Stimulated activated CD4-positive, alpha-beta T cell treated with anti-CD3 and anti-CD28 coated beads, TNF-alpha, amount 100 ng/mL, for 24 hours (primary cell): ENCODE data around the gene CNDP1.
"Not testable (repeated sequence)": the region's sequence is repeated elsewhere in the genome, so short reads cannot be mapped to it uniquely, and the experiment has no call there.

Source experiments
- DNase-seq, 3 experiments: peaks; one replicate each; pipeline ENCODE4 v3.0.0-alpha.2; 2020; ENCODE audit warnings: low read depth in 3 of 3

The CNDP1 gene

DNA sequence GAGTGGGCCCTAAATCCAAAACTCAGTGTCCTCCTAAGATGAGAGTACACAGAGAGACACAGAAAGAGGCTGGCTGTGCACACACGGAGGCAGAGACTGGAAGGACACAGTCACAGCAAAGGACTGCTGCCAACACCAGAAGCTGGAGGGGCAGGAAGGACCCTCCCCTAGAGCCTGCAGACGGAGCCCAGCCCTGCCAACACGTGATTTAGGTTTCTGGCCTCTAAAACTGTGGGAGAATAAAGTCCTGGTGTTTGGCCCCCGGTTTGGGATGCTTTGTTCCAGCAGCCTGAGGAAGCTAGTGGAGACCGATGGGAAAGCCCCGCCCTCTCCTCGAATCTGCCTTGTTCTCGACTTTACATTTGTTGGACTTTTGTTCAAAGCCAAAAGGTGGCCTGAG is 10.6 kb downstream of the CNDP1 start:
- no peak for DNase-seq

DNA sequence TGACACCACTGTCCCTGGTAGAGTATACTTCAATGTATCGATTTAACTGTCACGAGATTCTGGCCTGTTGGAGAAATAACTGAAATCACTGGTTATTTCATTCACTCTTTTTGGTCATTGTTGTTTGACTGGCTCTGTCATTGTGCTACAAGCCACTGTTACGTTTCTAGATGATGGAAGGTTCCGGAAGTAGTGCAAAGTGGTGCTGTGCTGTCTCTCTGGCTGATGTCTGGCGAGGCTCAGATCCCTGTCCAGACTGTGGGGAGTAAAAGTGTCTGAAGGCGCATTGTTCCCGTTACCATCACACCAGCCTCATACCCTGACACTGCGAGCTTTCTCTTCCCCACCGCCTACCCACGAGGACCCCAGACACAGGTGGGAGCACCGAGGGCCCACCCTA is 11.7 kb downstream of the CNDP1 start:
- no peak for DNase-seq

GRCh38 chr18:74546751-74547530 is 12.6 kb downstream of the CNDP1 start:
- DNase-seq, result no peak

GRCh38 chr18:74547860-74548259 is 13.6 kb downstream of the CNDP1 start:
- DNase-seq, result no peak

- DNase-seq, result no peak
These were observed 15.3 kb downstream of the CNDP1 start for GRCh38 chr18:74549591-74550104.

- no peak for DNase-seq
These were observed 16.6 kb downstream of the CNDP1 start for GRCh38 chr18:74550886-74551285.

GRCh38 chr18:74551452-74551851 is 17.2 kb downstream of the CNDP1 start:
- DNase-seq, result no peak

DNA sequence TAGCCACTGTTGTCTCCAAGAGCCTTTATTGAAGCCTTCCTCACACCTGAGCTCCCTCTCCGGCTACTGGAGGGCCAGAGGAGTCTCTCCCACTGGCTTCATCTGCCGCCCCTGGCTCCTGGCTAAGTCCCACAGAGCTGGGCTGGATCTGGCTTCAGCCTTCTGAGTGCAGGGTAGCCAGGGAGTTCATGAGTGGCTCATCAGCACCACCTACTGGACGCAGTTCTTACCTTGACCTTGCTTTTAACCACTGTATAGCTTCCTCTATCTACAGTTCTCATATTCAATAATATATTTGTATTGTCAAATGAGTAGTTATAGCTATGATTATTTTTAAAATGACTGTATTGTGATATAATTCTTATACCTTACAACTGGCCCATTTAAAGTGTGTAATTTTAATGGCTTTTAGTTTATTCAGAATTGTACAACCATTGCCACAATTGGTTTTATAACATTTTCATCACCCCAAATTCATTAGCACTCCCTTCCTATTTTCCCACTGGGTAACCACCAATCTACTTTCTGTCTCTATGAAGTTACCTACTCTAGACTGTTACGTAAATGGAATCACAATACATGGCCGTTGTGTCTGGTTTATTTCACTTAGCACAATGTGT is 17.7 kb downstream of the CNDP1 start:
- peak; percentile 52 to 70 (median 57) for DNase-seq

GRCh38 chr18:74556126-74556525 is 21.8 kb downstream of the CNDP1 start:
- DNase-seq, result no peak

DNA sequence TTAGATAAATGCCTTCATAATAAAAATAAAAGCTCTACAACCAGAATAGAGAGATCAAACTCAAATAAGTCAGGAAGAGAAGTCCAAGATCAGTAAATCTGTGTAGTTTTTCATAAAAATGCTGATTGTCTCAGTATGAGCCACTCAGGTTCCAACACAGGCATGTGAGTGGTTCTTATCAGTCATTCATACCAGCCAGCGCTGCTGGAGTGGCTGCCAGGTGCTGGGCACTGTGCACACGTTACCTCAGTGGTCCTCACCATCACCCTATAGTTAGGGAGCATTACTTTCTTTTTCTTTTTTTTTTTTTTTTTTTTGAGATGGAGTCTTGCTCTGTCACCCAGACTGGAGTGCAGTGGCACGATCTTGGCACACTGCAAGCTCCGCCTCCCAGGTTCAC is 23.8 kb downstream of the CNDP1 start:
- DNase-seq, result no peak

- DNase-seq, result no peak
These were observed 27.9 kb downstream of the CNDP1 start for GRCh38 chr18:74562131-74562730.

DNA sequence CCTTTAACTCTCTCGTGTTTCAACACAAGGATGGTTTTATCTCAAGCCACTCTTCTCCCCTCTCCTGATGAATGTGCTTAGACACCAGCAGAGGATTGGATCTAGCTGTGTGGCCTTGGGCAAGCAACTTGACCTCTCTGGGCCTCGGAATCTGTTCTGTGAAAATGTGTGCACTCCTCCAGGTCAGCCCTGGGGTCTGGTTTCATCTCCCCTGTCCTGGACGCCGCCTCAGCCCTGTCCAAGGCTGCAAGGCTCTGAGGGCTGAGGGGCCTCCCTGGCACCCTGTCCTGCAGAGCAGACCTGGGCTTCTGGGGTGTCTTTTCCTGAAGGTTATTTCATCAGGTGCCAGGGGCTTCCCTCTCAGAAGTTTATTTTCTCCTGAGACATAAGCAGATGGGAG is 28.5 kb downstream of the CNDP1 start:
- DNase-seq, result no peak

DNA sequence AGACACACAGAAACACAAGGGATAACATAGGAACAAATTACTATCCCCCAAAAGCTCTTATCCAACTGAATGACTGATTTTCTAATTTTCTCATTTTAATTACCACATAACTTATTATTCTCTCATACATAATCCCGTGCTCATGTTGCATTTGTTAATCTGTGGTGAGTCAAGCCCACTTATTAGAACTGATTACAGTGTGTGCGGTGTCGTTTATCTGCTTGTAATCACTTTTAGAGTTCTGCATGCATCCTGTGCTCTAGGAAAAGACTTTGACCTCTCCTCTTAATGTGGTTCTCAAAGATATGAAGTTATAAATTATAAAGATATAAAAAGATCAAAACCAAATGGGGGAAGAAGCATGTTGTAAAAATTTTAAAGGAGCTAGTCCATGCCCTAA is 29.7 kb downstream of the CNDP1 start:
- no peak for DNase-seq

DNA sequence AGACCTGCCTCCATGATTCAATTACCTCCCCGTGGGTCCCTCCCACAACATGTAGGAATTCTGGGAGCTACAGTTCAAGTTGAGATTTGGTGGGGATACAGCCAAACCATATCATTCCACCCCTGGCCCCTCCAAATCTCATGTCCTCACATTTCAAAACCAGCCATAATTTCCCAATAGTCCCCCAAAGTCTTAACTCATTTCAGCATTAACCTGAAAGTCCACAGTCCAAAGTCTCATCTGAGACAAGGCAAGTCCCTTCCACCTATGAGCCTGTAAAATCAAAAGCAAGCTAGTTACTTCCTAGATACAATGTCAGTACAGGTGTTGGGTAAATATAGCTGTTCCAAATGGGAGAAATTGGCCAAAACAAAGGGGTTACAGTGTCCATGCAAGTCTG is 30.9 kb downstream of the CNDP1 start:
- not testable (repeated sequence) for DNase-seq

GRCh38 chr18:74565993-74566392 is 31.7 kb downstream of the CNDP1 start:
- not testable (repeated sequence) for DNase-seq

- no peak for DNase-seq
These were observed 33.5 kb downstream of the CNDP1 start for GRCh38 chr18:74567822-74568221.

GRCh38 chr18:74569401-74569800 is 35.1 kb downstream of the CNDP1 start:
- DNase-seq, result no peak

DNA sequence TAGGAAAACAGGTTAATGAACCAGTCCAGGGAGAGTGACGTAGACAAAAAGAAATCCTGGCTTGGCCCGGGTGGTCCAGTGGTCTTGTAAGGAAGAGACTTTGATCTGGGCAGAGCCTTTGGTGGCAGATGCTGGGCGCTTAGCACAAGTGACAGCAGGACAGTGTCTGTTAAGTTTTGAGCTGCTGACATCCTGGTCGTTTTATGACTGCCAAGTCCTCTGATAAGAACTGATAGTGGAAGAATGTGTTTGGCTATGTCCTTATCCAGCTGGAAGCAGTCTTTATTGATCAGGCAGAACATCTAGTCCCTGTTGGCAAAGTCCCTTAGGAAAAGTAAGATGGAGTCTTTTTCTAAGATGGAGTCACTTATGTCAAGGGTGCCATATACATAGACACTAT is 36.0 kb downstream of the CNDP1 start:
- DNase-seq, result no peak

DNA sequence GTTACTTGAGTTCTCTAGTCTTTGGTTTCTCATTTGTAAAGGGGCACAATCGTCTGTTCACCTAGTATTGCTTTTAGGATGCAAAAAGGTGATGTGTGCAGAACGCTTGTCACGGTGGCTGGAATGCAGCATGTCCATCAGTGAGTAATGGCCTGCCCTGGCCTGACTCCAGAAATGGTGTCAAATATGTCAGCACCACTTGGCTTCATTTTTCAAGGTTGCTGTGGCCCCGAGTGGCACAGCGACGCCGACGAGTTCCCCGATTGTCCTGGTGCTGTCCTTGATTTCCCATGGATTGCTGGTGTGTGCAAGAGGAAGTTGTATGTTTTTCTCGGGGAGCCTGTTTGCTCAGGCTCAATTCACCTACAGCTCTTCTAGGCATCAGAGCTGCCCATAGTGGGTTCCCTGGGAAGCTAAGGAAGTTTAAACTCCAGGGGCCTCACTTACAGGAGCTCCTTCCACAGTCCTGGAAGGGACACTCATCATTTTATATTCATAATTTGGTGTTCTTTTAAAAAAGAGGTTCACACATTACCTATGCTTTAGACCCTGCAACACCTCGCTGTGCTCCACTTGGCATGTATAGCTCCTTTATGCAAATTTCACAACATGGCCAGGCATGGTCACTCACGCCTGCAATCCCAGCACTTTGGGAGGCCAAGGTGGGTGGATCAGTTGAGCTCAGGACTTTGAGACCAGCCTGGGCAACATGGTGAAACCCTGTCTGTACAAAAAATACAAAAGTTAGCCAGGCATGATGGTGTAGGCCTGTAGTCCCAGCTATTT is 37.8 kb downstream of the CNDP1 start:
- DNase-seq, result no peak

- DNase-seq, result no peak
These were observed 38.8 kb downstream of the CNDP1 start for GRCh38 chr18:74573053-74573452.

GRCh38 chr18:74574916-74575315 is 40.6 kb downstream of the CNDP1 start:
- no peak for DNase-seq

DNA sequence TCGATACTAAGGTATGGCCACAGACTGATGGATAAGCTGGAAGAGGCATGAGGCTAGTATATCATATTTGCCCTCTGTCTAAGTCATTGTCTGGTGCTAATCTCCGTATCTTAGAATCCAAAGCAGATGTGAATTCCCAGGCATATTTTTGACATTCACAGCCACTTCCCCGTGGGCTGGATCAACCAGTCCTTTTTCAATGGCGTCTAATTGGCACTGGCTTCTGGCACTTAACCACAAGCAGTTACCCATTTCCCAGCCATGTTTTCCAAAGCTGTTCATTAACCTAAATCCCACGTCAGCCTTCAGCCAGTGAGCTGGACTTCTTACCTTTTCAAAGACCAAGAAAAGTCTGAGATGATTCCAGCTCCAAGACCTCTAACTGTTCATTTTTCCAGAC is 42.7 kb downstream of the CNDP1 start:
- no peak for DNase-seq
